Measurements from ENCODE around the gene NOS1AP.
"Not testable (repeated sequence)": the region's sequence is repeated elsewhere in the genome, so short reads cannot be mapped to it uniquely, and the experiment has no call there.

Gene NOS1AP

GRCh38 chr1:162069334-162070093 is at the start of gene NOS1AP:
Gene NOS1AP, plus strand, starts transcription at chr1:162069691. Its CDS starts 487 bp downstream, at chr1:162070178.
- DNase-seq (ENCODE audit: low spot score), result peak; percentile 87

- DNase-seq (ENCODE audit: low spot score), result no peak
Measured at GRCh38 chr1:162020150-162020549, 49.3 kb upstream of the NOS1AP start.

GRCh38 chr1:162021124-162021523 is 48.4 kb upstream of the NOS1AP start:
- DNase-seq (ENCODE audit: low spot score), result no peak

GRCh38 chr1:162022626-162023025 is 46.9 kb upstream of the NOS1AP start:
- DNase-seq (ENCODE audit: low spot score), result no peak

GRCh38 chr1:162023181-162023546 is 46.3 kb upstream of the NOS1AP start:
- no peak for DNase-seq (ENCODE audit: low spot score)

GRCh38 chr1:162023547-162024501 is 45.7 kb upstream of the NOS1AP start, which contains the start of gene OLFML2B:
Gene OLFML2B, minus strand, starts transcription at chr1:162023869. Its CDS starts 439 bp downstream, at chr1:162023430.
- peak; percentile 59 for DNase-seq (ENCODE audit: low spot score)

GRCh38 chr1:162025541-162025940 is 44.0 kb upstream of the NOS1AP start:
- DNase-seq (ENCODE audit: low spot score), result no peak

- DNase-seq (ENCODE audit: low spot score), result no peak
Measured at GRCh38 chr1:162026881-162027280, 42.6 kb upstream of the NOS1AP start.

- peak; percentile 21 for DNase-seq (ENCODE audit: low spot score)
Measured at GRCh38 chr1:162028726-162029125, 40.8 kb upstream of the NOS1AP start.

- DNase-seq (ENCODE audit: low spot score), result no peak
Measured at GRCh38 chr1:162029157-162029556, 40.3 kb upstream of the NOS1AP start.

- DNase-seq (ENCODE audit: low spot score), result no peak
Measured at GRCh38 chr1:162030759-162031280, 38.7 kb upstream of the NOS1AP start.

- no peak for DNase-seq (ENCODE audit: low spot score)
Measured at GRCh38 chr1:162033428-162033827, 36.1 kb upstream of the NOS1AP start.

- no peak for DNase-seq (ENCODE audit: low spot score)
Measured at GRCh38 chr1:162035241-162035640, 34.2 kb upstream of the NOS1AP start.

GRCh38 chr1:162036163-162036562 is 33.3 kb upstream of the NOS1AP start:
- no peak for DNase-seq (ENCODE audit: low spot score)

- DNase-seq (ENCODE audit: low spot score), result no peak
Measured at GRCh38 chr1:162038624-162039023, 30.9 kb upstream of the NOS1AP start.

- DNase-seq (ENCODE audit: low spot score), result no peak
Measured at GRCh38 chr1:162040001-162040400, 29.5 kb upstream of the NOS1AP start.

GRCh38 chr1:162040657-162041056 is 28.8 kb upstream of the NOS1AP start:
- DNase-seq (ENCODE audit: low spot score), result no peak

GRCh38 chr1:162042361-162042760 is 27.1 kb upstream of the NOS1AP start:
- no peak for DNase-seq (ENCODE audit: low spot score)

- no peak for DNase-seq (ENCODE audit: low spot score)
Measured at GRCh38 chr1:162046921-162047320, 22.6 kb upstream of the NOS1AP start.

GRCh38 chr1:162053949-162054348 is 15.5 kb upstream of the NOS1AP start:
- DNase-seq (ENCODE audit: low spot score), result not testable (repeated sequence)

GRCh38 chr1:162055062-162055461 is 14.4 kb upstream of the NOS1AP start:
- DNase-seq (ENCODE audit: low spot score), result no peak

- DNase-seq (ENCODE audit: low spot score), result peak; percentile 46
Measured at GRCh38 chr1:162056043-162056442, 13.4 kb upstream of the NOS1AP start.

GRCh38 chr1:162056579-162056978 is 12.9 kb upstream of the NOS1AP start:
- no peak for DNase-seq (ENCODE audit: low spot score)
